T-helper 2 cell treated with Interferon-gamma antibody and Interleukin-4, amounts not matched to agents 100 ng/mL and 5 ng/mL, for 36 hours (primary cell): ENCODE data around the gene SEPTIN6. TPM values are rescaled to one million over a fixed set of nuclear protein-coding genes. Genes with fewer than 3 reads are reported as not detected.
"Not testable (repeated sequence)": the region's sequence is repeated elsewhere in the genome, so short reads cannot be mapped to it uniquely, and the experiment has no call there.

Experiments
- intact Hi-C: fragments of 100-400 bp; cut with micrococcal nuclease; formaldehyde crosslinking; loops from one replicate; pipeline ENCODE4 v1.15.1; 2023
- total RNA-seq: library from RNA; stranded (reverse); gene quantifications from 2 replicates; pipeline ENCODE4 v1.2.3, GENCODE V29; 2022

SEPTIN6 gene
- total RNA-seq, 1 donor from 2014 or later, result 298 TPM

DNA sequence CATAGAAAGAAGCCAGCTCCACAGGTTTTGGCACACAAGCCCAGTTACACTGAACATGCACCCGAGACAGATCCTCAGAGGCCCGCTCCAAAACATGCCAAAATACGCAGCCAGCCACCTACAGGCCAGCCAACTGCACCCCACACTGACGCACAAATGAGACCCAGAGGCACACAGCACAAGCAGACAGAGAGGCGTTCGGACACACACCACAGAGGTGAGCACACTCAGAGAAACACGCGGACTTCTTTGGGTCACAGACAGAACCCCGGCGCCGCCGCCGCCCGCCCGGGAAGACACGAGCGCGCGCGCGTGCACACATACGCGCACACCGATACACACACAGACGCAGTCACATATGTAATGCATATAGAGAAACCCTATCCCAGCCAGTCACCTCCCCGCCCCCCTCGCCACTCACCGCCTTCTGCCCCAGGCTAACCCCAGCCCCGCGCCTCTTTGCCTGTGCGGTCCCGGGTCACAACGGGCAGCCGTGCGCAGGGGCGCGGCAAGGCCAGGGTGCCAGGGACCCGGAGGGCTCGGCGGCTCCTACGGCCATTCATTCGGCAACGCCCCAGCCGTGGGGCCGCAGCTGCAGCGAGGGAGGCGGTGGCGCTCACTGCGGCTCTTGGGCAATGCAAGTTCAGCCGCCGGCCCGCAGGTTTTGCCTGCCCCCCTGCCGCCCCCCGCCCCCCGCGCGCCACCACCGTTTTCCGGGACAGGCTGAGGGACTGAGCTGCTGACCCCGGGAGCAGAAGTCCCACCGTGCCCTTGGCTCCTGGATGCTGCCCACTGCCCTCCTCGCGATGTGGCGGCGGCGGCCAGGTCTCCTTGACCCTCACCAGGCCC lies 553 bp downstream of the SEPTIN6 start:
- intact Hi-C loops, result loop anchor here (1.0 to 2.0 kb wide), 5 partner anchors 14 to 224 kb away; partner anchors contain the start of genes NKRF, SLC25A5 and UBE2A

GRCh38 chrX:119690921-119691716 lies 1.8 kb downstream of the SEPTIN6 start:
- intact Hi-C loops, result loop anchor here (1.0 kb wide), 1 partner anchor 9 kb away; no protein-coding TSS in a partner anchor

- intact Hi-C loops, result loop anchor here (5.0 kb wide), 1 partner anchor 42 kb away; no protein-coding TSS in a partner anchor
These were observed 4.1 kb downstream of the SEPTIN6 start for GRCh38 chrX:119688911-119689321.

DNA sequence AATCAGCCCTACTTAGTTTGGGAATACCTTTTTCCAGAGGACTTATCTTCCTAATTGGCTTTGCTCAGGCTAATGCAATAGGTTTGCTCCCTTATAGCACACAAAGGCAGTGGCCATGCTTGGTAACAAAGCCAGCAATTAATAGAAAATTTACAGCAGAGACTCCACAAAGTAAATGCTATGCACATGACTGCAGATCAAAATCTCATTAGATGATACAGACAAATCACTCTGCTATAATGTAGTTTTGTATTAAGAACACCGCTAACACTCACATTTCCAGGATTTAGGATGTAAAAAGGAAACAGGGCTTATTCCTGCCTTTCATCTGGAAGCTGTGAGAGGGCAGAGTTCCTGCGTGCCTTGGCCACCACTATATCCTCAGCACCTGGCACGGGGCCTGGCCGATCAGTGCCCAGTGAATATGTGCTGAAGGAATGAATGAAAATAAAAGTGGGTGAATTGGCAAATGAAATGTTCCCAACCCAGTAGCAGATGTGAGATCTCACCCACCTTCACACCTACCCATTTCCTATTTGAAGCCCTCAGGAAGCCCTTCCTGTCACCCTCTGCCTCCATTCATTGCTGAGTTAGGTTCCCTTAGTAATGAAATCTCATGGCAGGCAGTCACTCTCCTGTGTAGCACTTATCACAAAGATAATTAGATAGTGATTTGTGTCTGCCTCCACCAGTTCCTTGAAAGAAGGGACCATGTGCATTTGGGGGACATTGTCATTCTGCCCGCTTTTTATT lies 5.1 kb downstream of the SEPTIN6 start:
- intact Hi-C loops, result loop anchor here (5.0 kb wide), 1 partner anchor 41 kb away; no protein-coding TSS in a partner anchor

- intact Hi-C loops, result loop anchor here (5.0 kb wide), 1 partner anchor 39 kb away; no protein-coding TSS in a partner anchor
These were observed 6.8 kb downstream of the SEPTIN6 start for GRCh38 chrX:119686087-119686691.

- intact Hi-C loops, result loop anchor here (2.0 to 5.0 kb wide), 2 partner anchors 38 to 111 kb away; partner anchors contain the start of gene UBE2A
These were observed 7.5 kb downstream of the SEPTIN6 start for GRCh38 chrX:119685225-119686066.

- intact Hi-C loops, result loop anchor here (2.0 to 5.0 kb wide), 2 partner anchors 38 to 110 kb away; partner anchors contain the start of gene UBE2A
These were observed 8.1 kb downstream of the SEPTIN6 start for GRCh38 chrX:119684916-119685224.

DNA sequence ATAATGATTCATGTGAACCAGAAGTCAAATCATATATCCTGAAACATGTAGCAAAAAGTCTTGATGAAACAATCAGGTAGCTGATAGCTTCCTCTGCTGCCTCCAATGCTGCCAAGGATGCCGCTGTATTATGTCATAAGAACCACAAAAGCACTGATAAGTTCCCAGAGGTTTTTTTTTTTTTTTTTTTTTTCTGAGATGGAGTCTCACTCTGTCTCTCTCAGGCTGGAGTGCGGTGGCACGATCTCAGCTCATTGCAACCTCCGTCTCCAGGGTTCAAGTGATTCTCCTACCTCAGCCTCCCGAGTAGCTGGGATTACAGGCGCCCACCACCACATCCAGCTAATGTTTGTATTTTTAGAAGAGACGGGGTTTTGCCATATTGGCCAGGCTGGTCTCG lies 8.7 kb downstream of the SEPTIN6 start:
- intact Hi-C loops, result loop anchor here (2.0 kb wide), 1 partner anchor 110 kb away; the partner anchor contains the start of gene UBE2A

- intact Hi-C loops, result loop anchor here (1.0 to 2.0 kb wide), 3 partner anchors 8 to 188 kb away; partner anchors contain the start of genes NDUFA1, NKRF and RNF113A
These were observed 10.7 kb downstream of the SEPTIN6 start for GRCh38 chrX:119682019-119682989.

- intact Hi-C loops, result no loop called here
These were observed 15.3 kb downstream of the SEPTIN6 start for GRCh38 chrX:119677654-119677981.

DNA sequence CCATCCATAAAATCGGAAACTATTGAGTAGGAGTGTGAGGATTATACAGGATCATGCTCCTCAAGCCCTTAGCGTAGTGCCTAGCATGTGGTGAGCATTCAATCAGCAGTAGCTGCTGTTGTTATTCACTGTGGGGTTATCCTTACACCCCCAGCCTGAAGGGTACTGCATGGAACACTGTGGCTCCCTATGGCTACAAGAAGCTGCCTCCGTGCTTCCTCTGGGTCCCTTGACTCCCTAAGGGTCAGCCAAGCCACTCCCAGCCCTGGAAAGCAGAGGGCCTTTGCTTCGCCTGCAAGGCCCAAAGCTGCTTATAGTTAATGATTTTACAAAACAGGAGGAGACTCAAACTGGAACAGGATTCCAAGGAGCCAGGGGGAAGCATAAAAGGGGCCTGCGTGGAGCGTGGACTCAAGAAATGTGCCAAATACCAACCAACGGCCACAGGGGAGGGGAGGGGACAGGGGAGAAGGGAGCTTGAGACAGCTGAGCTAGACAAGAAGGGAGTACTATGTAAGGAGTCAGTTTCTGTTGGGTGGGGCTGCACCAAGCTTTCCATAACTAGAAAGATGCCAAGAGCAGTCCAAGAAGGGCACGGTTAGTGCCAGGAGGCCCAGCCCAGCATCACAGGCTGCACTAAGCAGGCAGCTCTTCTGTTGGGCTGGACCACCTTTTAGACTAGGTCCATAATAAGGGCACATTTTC lies 15.9 kb downstream of the SEPTIN6 start:
- intact Hi-C loops, result no loop called here

GRCh38 chrX:119673336-119673735 lies 19.6 kb downstream of the SEPTIN6 start:
- intact Hi-C loops, result no loop called here

GRCh38 chrX:119672426-119672825 lies 20.5 kb downstream of the SEPTIN6 start:
- intact Hi-C loops, result no loop called here

GRCh38 chrX:119669424-119670037 lies 23.4 kb downstream of the SEPTIN6 start:
- intact Hi-C loops, result no loop called here

DNA sequence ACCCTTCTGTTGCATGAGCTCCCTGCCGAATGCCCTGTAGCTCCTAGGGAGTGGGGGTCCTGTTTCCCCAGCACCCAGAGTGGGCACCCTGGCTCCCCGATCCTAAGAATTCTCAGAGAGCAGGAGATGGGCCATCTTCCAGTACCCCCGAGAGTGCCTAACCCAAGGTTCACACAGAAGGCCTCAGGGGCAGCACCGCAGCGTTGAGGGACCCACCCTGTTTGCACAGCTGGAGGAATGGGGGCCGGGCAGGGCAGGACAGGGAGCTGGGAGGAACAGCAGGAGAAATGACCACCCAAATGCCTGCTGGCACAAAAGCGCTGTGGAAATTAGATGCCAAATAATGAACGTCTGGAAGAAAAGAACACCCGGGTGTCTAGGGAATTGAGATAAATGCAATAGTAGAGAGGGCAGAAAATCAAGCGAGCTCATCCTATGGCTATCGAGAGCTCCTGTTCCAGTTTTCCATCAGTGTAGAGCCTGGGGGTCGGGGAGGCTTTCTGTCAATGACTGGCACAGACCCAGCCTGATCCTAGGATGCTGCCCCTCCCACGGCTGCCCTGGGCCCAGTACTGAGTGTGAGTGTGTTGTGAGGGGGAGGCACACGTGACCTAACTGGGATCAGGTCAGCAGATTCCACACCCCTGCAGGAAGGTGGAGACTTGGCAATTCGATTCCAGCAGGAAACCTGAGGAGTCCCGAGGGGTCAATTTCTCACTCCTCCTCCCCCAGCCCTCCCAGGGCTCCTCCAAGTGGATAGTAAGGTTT lies 25.7 kb downstream of the SEPTIN6 start:
- intact Hi-C loops, result no loop called here

GRCh38 chrX:119664877-119665276 lies 28.1 kb downstream of the SEPTIN6 start:
- intact Hi-C loops, result not testable (repeated sequence)

DNA sequence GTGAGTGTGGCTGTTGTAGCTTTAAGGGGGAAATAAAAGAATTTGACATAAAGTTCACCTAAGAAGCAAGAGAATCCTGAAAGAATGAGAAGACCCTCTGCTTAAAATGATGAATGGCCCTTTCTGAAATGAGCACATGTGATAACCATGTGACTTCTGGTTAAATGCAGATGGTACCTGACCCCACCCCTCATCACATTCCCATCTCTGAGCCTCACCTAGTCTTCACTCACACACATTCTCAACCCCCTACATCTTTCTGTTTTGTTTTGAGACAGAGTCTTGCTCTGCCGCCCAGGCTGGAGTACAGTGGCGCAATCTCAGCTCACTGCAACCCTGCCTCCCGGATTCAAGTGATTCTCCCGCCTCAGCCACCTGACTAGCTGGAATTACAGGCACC lies 31.5 kb downstream of the SEPTIN6 start:
- intact Hi-C loops, result no loop called here
